ENCODE measurements around the gene CIB4.
"Not testable (repeated sequence)": the region's sequence is repeated elsewhere in the genome, so short reads cannot be mapped to it uniquely, and the experiment has no call there.

The CIB4 gene

GRCh38 chr2:26571316-26571715, 69.8 kb downstream of the CIB4 start:
- TF ChIP-seq, protein P1, sequence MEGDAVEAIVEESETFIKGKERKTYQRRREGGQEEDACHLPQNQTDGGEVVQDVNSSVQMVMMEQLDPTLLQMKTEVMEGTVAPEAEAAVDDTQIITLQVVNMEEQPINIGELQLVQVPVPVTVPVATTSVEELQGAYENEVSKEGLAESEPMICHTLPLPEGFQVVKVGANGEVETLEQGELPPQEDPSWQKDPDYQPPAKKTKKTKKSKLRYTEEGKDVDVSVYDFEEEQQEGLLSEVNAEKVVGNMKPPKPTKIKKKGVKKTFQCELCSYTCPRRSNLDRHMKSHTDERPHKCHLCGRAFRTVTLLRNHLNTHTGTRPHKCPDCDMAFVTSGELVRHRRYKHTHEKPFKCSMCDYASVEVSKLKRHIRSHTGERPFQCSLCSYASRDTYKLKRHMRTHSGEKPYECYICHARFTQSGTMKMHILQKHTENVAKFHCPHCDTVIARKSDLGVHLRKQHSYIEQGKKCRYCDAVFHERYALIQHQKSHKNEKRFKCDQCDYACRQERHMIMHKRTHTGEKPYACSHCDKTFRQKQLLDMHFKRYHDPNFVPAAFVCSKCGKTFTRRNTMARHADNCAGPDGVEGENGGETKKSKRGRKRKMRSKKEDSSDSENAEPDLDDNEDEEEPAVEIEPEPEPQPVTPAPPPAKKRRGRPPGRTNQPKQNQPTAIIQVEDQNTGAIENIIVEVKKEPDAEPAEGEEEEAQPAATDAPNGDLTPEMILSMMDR (IDR thresholded peaks at IDR 0.05; ENCODE audit: insufficient read depth, low read depth, low read length, missing control alignments), result no peak
- DNase-seq (ENCODE audit: low read depth), result no peak
- no peak overlapping the region for H3K4me3 ChIP-seq (ENCODE audit: low read depth, low read length)

DNA sequence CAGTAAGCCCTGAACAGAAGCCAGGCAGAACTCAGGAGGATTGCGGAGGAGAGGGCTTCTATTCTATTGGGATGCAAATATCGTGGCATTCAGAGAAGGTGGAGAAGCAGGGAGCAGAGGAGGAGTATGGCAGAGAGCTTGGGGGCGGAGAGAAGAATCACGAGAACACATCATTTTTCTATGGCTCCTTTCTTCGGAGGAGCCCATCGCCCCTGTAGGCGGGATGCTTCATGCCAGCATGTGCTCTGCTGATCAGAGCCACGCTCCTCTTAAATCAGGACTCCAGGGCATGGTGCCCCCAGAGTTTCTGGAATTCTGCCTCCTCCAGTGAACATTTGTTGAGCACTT, 71.1 kb downstream of the CIB4 start:
- TF ChIP-seq, protein P1 (IDR thresholded peaks at IDR 0.05; ENCODE audit: insufficient read depth, low read depth, low read length, missing control alignments), result no peak
- DNase-seq (ENCODE audit: low read depth), result no peak

DNA sequence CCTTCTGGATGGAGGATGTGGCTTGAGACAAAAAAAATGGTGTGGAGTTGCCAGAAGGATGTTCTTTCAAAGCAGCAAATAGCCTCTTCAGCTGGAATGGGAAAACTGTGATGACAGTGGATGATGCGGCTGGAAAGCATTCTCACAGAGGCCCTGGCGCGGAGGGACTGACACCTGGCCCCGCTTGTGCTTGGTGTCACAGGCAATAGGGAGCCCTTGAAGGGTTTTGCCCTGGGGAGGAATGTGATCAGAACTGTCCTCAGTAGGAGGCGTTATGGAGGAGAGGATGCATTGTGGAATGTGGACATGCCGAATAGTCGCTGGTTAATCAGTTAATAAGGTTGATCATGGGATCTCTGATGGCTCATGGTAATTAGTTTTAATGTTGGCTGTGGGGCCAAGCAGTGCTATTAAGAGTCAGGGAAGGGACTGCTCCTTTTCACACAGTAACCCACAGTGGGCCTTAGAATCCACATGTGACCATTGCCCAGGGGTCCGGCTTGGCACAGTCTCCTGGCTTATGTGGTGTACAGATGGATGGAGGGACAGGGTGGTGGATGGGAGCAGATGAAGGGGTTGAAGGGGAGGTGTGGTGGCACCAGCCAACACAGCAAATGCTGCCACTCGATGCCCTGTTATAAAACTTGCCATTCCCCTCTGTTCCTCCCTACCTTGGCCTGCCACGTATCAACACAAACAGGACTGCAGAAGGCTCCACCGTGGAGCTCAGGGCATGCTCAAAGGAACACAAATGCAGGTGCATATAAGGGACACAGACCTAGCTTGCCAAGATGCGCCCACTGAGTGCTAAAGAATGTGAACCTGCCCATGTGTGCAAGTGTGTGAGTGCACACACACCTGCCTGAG, 71.7 kb downstream of the CIB4 start:
- TF ChIP-seq, protein P1 (IDR thresholded peaks at IDR 0.05; ENCODE audit: insufficient read depth, low read depth, low read length, missing control alignments), result no peak
- no peak for DNase-seq (ENCODE audit: low read depth)
- no peak overlapping the region for H3K4me3 ChIP-seq (ENCODE audit: low read depth, low read length)

More for the DNA sequence above, 71.1 kb downstream of the CIB4 start:
- no peak overlapping the region for H3K4me3 ChIP-seq (ENCODE audit: low read depth, low read length)

DNA sequence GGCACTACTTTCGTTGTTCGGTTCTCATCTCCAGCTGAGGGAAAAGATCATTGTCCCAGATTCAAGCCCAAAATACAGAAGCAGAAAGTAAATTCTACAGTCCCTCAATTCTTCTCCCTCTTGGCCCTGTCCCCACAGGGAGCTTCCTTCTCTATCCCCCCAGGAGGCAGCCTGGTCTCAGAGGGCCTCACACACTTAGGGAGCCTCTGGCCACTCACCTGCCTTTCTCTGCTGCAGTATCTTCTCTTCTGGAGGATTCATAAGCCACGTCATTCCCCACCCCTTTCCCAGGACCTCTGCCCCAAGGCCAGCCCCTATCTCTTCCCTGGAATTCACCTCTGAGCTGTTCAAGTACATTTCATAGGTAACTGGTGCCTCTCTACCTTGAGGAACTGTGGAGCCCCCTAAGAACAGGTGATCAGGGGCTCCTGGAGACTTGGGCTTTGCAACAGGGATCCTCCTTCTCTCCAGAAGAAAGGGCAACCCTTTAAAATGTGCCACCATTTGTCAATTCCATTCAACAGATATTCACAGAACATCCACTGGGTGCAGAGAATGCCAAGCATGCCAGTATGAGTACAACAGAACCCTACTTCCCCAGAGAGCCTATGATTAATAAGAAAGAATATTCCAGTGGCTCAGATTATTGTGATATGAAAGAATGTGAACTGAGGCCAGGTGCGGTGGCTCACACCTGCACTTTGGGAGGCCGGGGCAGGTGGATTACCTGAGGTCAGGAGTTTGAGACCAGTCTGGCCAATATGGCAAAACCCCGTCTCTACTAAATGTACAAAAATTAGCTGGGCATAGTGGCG, 72.9 kb downstream of the CIB4 start:
- H3K4me3 ChIP-seq (ENCODE audit: low read depth, low read length), result no peak overlapping the region

DNA sequence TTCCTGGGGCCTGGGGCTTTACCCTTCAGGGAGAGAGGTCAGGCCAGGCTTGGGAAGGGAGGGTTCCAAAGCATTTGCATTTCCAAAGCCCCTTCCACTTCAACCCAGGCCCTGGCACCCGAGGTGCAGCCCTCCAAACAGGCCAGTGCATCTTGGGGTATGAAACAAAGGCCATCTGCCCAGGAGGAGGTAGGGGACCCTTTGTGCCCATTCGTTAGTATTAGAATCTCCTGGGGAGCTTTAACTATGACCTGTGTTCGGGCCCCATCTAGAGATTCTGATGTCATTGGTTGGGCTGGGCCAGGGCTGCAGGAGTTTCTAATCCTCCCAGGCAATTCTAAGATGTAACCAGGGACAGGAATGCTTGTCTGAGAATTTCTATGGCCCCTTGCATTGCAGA, 73.6 kb downstream of the CIB4 start:
- TF ChIP-seq, protein P1 (IDR thresholded peaks at IDR 0.05; ENCODE audit: insufficient read depth, low read depth, low read length, missing control alignments), result no peak
- DNase-seq (ENCODE audit: low read depth), result no peak
- no peak overlapping the region for H3K4me3 ChIP-seq (ENCODE audit: low read depth, low read length)

More for the DNA sequence above, 72.9 kb downstream of the CIB4 start:
- TF ChIP-seq, protein P1 (IDR thresholded peaks at IDR 0.05; ENCODE audit: insufficient read depth, low read depth, low read length, missing control alignments), result no peak
- DNase-seq (ENCODE audit: low read depth), result no peak

- H3K4me3 ChIP-seq (ENCODE audit: low read depth, low read length); DNase-seq (ENCODE audit: low read depth): not testable (repeated sequence)
These were observed 74.4 kb downstream of the CIB4 start for GRCh38 chr2:26566731-26567130.

- TF ChIP-seq, protein P1 (IDR thresholded peaks at IDR 0.05; ENCODE audit: insufficient read depth, low read depth, low read length, missing control alignments), result no peak
- no peak for DNase-seq (ENCODE audit: low read depth)
- H3K4me3 ChIP-seq (ENCODE audit: low read depth, low read length), result no peak overlapping the region
These were observed 75.1 kb downstream of the CIB4 start for GRCh38 chr2:26566081-26566375.
